ENCODE results near the gene MALAT1.

DNA sequence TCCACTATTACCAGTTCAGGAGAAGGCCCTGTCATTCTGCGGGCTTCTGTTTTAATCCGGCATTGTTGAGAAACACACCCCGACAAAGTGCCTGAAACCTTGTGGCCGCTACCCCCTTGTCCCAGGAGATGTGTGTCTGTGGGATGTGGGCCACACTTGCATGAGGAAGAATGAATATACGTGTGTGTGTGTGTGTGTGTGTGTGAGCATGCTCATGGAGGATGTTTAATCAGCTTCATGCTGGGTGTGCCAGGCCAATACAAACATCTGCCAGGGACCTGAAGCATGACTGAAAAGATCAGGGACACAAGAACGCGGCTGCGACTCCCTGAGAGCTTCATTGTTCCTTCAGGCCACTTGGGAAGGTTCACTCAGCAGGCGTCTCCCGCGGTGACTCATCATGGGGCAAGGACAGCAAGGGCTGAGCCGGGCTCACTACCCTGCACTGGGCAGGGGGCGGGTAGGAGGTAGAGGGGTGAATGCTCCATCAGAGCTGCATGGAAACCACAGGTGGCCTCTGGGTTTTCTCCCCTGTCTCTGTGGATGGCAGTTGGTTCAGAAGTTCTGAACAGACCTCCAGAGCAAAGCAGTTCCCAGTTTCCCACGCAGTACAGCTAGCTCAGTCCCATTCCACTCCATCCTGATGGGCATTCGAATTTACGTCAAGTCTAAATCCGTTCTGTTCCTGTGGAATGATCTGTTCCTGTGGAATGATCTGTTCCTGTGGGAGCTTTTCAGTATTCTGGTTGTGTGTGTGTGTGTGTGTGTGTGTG is 7.0 kb upstream of the MALAT1 start:
- TF ChIP-seq CTCF (IDR thresholded peaks at IDR 0.05; ENCODE audit: low read length) (no peak), EZH2 (IDR thresholded peaks at IDR 0.05; ENCODE audit: borderline replicate concordance, low read length) (no peak)
